ENCODE results near the gene CDK6. TPM values are rescaled to one million over a fixed set of nuclear protein-coding genes. Genes with fewer than 3 reads are reported as not detected.
A peak's percentile ranks its signal among the peaks of the same experiment; 100 is the strongest.

The CDK6 gene
- total and polyA plus RNA-seq, 9 of the 15 experiments (the other 6 are each of a cell fraction or from before 2014, with no cell fraction given) = 7.6 to 109 (median 44.4) TPM

DNA sequence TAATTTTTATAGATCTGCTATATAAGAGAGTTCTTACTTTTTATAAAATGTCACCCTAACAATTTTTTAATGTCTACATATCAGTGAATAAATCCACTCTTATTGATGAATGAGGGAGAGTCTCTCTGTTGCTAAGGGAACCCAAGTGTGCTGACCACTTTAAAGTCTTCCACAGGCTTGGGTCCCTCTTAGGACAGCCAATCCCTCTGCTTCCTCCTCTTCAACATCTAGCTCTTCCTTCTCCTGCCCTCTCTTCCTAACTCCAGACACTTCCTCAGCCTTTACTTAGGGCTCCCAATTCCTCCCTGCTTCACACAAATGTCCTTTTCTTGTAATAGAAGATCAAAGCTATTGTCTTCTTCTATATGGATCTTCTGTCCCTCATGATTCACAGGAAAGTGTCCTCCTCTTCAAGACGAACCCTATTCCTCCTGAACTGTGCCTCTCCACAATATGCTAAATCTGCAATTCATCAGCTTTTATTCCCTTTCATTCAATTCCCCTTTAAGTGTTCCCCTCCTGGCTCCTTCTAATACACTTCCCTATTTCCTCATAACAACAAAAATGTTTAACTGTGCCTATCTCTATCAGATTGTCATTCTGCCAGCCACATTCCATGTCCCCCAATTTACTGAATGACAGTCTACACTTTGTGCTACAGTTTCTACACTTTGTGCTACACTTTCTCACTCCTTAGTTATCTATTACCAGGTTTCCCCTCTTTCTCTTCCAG, 37.7 kb downstream of the CDK6 start (continued):
- TF ChIP-seq, protein P1, sequence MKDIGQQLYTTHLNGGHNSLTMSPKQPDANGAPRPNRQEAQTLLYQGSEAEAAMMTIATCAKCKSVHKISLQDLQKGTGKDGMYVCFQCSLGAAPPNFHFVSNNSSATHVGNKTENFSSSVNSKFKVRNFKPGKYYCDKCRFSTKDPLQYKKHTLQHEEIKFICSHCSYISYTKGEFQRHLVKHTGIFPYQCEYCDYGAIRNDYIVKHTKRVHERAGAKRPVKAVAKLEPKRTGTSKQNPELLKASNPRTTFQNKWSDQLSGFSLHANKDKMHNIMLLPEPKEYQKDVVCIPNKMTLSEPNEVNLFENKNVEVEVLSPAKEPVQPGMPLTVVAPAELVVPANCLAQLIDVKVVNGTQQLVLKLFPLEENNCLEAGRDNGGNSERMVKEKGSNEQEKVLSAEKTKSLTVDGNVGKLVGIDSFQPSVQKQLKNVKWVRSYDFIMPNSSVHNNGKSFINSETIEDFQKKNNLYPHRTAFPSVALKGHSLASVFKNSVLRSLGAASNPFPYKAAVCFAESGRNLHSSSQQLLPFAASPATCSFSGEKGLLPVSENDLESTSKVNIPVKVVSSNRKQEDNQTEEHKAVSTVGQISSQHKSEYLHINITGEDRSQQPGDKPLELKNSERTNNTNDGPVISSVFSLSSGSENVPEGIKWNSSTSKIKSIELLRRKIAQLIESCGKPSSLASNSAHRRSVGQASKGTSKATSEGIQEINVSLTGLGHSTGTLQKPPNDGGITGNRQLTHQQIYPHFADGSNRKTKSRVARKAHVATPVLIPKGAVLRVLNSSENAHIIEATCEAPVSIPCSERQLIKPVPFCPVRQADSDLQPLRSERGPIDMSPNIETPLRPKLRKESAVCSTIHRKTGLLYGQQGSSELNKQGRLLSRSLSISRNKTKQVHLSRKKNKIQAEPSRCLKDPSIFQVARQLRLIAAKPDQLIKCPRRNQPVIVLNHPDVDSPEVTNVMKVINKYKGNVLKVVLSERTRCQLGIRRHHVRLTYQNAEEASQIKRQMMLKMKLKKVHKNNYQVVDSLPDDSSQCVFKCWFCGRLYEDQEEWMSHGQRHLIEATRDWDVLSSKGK (CRISPR knock-in tag; IDR thresholded peaks at IDR 0.05) = no peak
- TF ChIP-seq SUPT5H (IDR thresholded peaks at IDR 0.05) (no peak), ZNF561 (CRISPR knock-in tag; conservative IDR thresholded peaks at IDR 0.05) (no peak), CTBP1 (IDR thresholded peaks at IDR 0.05; ENCODE audit: borderline replicate concordance) (peak; percentile 30; the same call in 1 of the 2 replicates), ARID1B (IDR thresholded peaks at IDR 0.05) (peak; percentile 43; the same call in 1 of the 2 replicates)
- TF ChIP-seq, protein P2, sequence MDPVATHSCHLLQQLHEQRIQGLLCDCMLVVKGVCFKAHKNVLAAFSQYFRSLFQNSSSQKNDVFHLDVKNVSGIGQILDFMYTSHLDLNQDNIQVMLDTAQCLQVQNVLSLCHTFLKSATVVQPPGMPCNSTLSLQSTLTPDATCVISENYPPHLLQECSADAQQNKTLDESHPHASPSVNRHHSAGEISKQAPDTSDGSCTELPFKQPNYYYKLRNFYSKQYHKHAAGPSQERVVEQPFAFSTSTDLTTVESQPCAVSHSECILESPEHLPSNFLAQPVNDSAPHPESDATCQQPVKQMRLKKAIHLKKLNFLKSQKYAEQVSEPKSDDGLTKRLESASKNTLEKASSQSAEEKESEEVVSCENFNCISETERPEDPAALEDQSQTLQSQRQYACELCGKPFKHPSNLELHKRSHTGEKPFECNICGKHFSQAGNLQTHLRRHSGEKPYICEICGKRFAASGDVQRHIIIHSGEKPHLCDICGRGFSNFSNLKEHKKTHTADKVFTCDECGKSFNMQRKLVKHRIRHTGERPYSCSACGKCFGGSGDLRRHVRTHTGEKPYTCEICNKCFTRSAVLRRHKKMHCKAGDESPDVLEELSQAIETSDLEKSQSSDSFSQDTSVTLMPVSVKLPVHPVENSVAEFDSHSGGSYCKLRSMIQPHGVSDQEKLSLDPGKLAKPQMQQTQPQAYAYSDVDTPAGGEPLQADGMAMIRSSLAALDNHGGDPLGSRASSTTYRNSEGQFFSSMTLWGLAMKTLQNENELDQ (CRISPR knock-in tag; IDR thresholded peaks at IDR 0.05; ENCODE audit: borderline replicate concordance) = no peak
- TF ChIP-seq, protein P3, sequence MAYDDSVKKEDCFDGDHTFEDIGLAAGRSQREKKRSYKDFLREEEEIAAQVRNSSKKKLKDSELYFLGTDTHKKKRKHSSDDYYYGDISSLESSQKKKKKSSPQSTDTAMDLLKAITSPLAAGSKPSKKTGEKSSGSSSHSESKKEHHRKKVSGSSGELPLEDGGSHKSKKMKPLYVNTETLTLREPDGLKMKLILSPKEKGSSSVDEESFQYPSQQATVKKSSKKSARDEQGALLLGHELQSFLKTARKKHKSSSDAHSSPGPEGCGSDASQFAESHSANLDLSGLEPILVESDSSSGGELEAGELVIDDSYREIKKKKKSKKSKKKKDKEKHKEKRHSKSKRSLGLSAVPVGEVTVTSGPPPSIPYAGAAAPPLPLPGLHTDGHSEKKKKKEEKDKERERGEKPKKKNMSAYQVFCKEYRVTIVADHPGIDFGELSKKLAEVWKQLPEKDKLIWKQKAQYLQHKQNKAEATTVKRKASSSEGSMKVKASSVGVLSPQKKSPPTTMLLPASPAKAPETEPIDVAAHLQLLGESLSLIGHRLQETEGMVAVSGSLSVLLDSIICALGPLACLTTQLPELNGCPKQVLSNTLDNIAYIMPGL (CRISPR knock-in tag; IDR thresholded peaks at IDR 0.05) = no peak
- TF ChIP-seq, protein P4, sequence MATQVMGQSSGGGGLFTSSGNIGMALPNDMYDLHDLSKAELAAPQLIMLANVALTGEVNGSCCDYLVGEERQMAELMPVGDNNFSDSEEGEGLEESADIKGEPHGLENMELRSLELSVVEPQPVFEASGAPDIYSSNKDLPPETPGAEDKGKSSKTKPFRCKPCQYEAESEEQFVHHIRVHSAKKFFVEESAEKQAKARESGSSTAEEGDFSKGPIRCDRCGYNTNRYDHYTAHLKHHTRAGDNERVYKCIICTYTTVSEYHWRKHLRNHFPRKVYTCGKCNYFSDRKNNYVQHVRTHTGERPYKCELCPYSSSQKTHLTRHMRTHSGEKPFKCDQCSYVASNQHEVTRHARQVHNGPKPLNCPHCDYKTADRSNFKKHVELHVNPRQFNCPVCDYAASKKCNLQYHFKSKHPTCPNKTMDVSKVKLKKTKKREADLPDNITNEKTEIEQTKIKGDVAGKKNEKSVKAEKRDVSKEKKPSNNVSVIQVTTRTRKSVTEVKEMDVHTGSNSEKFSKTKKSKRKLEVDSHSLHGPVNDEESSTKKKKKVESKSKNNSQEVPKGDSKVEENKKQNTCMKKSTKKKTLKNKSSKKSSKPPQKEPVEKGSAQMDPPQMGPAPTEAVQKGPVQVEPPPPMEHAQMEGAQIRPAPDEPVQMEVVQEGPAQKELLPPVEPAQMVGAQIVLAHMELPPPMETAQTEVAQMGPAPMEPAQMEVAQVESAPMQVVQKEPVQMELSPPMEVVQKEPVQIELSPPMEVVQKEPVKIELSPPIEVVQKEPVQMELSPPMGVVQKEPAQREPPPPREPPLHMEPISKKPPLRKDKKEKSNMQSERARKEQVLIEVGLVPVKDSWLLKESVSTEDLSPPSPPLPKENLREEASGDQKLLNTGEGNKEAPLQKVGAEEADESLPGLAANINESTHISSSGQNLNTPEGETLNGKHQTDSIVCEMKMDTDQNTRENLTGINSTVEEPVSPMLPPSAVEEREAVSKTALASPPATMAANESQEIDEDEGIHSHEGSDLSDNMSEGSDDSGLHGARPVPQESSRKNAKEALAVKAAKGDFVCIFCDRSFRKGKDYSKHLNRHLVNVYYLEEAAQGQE (IDR thresholded peaks at IDR 0.05; ENCODE audit: borderline replicate concordance) = no peak
- TF ChIP-seq, protein P4 (CRISPR knock-in tag; IDR thresholded peaks at IDR 0.05; ENCODE audit: low read depth) = no peak

Measured in K562 (cell line).